ENCODE results near the gene MEOX1. TPM values are rescaled to one million over a fixed set of nuclear protein-coding genes. Genes with fewer than 3 reads are reported as not detected.

MEOX1 gene
- total and polyA plus RNA-seq, 2 of the 4 experiments (the other 2 are of a cell fraction): 0.48 to 0.72 TPM

DNA sequence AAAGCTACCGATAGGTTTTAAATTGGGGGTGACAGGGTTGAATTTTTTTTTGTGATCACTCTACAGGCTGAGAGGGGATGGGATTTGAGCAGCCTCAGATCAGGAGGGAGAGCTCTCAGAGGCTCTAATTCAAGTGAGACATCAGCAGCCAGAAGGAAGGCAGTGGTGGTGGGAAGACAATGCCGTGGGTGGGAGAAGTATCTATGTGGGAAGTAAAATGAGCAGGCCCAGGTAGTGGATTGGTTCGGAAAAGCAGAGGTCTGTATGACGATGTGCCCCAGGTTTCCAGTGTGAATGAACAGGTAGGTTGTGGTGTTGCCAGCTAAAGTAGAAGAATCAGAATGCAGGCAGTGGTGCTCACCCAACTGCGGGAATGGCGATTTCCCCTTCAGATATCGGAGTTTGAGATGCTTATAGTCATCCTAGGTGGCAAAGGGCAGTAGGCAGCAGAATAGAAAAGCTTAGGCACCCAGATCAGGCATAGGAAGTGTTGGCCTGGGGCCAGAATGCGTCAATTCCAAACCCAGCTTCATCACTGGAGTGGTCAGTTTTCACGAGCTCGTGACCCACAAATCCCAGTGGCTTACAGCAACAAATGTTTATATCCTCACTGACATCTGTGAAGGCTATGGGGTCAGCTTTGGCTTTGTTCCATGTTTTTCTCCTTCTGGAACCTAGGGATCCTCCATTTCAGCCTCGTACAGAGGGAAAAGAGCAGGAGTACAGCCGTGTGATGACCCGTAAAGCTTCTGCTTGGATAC, 24.0 kb downstream of the MEOX1 start:
- no peaks in the 10 kb centered on the region for H3K9me3 ChIP-seq (ENCODE audit: control insufficient read depth, insufficient read depth, low read length)
- H2BK120ac ChIP-seq (ENCODE audit: low read depth, low read length): no peak overlapping the region
- no peak overlapping the region for H3K23ac ChIP-seq (ENCODE audit: low read depth, low read length)
- H2BK5ac ChIP-seq (ENCODE audit: low read depth, low read length, poor library complexity, severe bottlenecking): no peak overlapping the region
- H4K5ac ChIP-seq (ENCODE audit: low read depth, low read length): no peak overlapping the region
- POLR2A ChIA-PET (ENCODE audit: unreplicated experiment): no interaction called here
- no peak overlapping the region for H2BK20ac ChIP-seq (ENCODE audit: low read depth, low read length)
- dilution Hi-C loops (cut with HindIII; ENCODE audit: low sequenced_read_pairs, unreplicated experiment) (no loop called here), in situ Hi-C loops (cut with MboI; ENCODE audit: low sequenced_read_pairs) (no loop called here), intact Hi-C loops (cut with micrococcal nuclease) (no loop called here)
- peaks cover 3% of the 10 kb centered on the region; the same call in 1 of the 2 replicates for H3K9me1 ChIP-seq (ENCODE audit: insufficient read depth, low read length)
- no peak for ATAC-seq (ENCODE audit: low read depth)
- CTCF ChIA-PET: interaction anchor here (0.6 kb wide), 1 partner anchor 18 kb away, joined by 3 read pairs; no protein-coding TSS in a partner anchor
- H3K18ac ChIP-seq (ENCODE audit: low read depth, low read length): no peak overlapping the region
- H4K20me1 ChIP-seq (ENCODE audit: insufficient read depth, low read length): no peaks in the 10 kb centered on the region
- no peak overlapping the region for H2AK9ac ChIP-seq (replicated peaks; ENCODE audit: low read depth, low read length, poor library complexity)
- H4K91ac ChIP-seq (ENCODE audit: insufficient read depth, low read depth, low read length): no peak overlapping the region
- H3K56ac ChIP-seq (ENCODE audit: extremely low read depth, insufficient read depth, low read length): no peak overlapping the region
- H3K4me3 ChIP-seq (ENCODE audit: insufficient read depth, low read depth, low read length): no peak overlapping the region
- H3K4me1 ChIP-seq (ENCODE audit: control insufficient read depth, insufficient read depth, low read length): 0 out of 2 replicates have a peak, but pooled peaks cover 2% of the 10 kb centered on the region
- no peak overlapping the region for H3K4me2 ChIP-seq (ENCODE audit: low read depth, low read length)
- no peak overlapping the region for H3K27ac ChIP-seq (ENCODE audit: insufficient read depth, low read length)
- no peak overlapping the region for H2AK5ac ChIP-seq (ENCODE audit: low read depth, low read length)
- no peak overlapping the region for H2BK15ac ChIP-seq (ENCODE audit: low read depth, low read length)
- H3K14ac ChIP-seq (replicated peaks; ENCODE audit: low read depth, low read length): peak overlapping the region; percentile 18; the same call in 1 of the 2 replicates
- BruUV-seq (replicated peaks): no TSS peak
- peaks cover 19% of the 10 kb centered on the region for H3K27me3 ChIP-seq (ENCODE audit: control insufficient read depth, insufficient read depth, low read length)
- H3K79me1 ChIP-seq (ENCODE audit: low read depth in 1 of 2, low read length in 2 of 2): no peaks in the 10 kb centered on the region
- H3K4ac ChIP-seq (ENCODE audit: low read depth, low read length): no peak overlapping the region
- peak; percentile 18 for DNase-seq
- peak overlapping the region; percentile 8 for H2AFZ ChIP-seq (replicated peaks; ENCODE audit: low read length, poor library complexity)
- no peaks in the 10 kb centered on the region for H3K36me3 ChIP-seq (ENCODE audit: control insufficient read depth, insufficient read depth, low read length)
- 79% methylated on average over 4 of the region's 13 CpGs; no CpG with 5 or more reads in 1 of the 2 experiments for WGBS, 2 experiments (ENCODE audit: extremely low coverage in 2 of 2, insufficient read length in 1 of 2)
- H4K8ac ChIP-seq (ENCODE audit: low read depth in 2 of 2, low read length in 2 of 2): no peak overlapping the region
- no peak overlapping the region for H3K9ac ChIP-seq (ENCODE audit: low read depth, low read length)
- no peak for TF ChIP-seq RCOR1 (IDR thresholded peaks at IDR 0.05; ENCODE audit: insufficient replicate concordance, low read length)
- no peak for TF ChIP-seq POLR2A (IDR thresholded peaks at IDR 0.05; ENCODE audit: low read depth, low read length)
- TF ChIP-seq, protein P1, sequence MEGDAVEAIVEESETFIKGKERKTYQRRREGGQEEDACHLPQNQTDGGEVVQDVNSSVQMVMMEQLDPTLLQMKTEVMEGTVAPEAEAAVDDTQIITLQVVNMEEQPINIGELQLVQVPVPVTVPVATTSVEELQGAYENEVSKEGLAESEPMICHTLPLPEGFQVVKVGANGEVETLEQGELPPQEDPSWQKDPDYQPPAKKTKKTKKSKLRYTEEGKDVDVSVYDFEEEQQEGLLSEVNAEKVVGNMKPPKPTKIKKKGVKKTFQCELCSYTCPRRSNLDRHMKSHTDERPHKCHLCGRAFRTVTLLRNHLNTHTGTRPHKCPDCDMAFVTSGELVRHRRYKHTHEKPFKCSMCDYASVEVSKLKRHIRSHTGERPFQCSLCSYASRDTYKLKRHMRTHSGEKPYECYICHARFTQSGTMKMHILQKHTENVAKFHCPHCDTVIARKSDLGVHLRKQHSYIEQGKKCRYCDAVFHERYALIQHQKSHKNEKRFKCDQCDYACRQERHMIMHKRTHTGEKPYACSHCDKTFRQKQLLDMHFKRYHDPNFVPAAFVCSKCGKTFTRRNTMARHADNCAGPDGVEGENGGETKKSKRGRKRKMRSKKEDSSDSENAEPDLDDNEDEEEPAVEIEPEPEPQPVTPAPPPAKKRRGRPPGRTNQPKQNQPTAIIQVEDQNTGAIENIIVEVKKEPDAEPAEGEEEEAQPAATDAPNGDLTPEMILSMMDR (conservative IDR thresholded peaks at IDR 0.05; ENCODE audit: low read depth, low read length): no peak
- TF ChIP-seq MAFK (IDR thresholded peaks at IDR 0.05; ENCODE audit: low read depth, low read length): no peak
- TF ChIP-seq SMC3 (IDR thresholded peaks at IDR 0.05; ENCODE audit: low read depth, low read length): no peak
- TF ChIP-seq MXI1 (IDR thresholded peaks at IDR 0.05; ENCODE audit: borderline replicate concordance, low read depth, low read length): no peak
- TF ChIP-seq RFX5 (IDR thresholded peaks at IDR 0.05; ENCODE audit: low read depth, low read length): no peak
- TF ChIP-seq, protein P2, sequence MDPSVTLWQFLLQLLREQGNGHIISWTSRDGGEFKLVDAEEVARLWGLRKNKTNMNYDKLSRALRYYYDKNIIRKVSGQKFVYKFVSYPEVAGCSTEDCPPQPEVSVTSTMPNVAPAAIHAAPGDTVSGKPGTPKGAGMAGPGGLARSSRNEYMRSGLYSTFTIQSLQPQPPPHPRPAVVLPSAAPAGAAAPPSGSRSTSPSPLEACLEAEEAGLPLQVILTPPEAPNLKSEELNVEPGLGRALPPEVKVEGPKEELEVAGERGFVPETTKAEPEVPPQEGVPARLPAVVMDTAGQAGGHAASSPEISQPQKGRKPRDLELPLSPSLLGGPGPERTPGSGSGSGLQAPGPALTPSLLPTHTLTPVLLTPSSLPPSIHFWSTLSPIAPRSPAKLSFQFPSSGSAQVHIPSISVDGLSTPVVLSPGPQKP (IDR thresholded peaks at IDR 0.05; ENCODE audit: borderline replicate concordance, low read depth, low read length): no peak
- TF ChIP-seq, protein P3, sequence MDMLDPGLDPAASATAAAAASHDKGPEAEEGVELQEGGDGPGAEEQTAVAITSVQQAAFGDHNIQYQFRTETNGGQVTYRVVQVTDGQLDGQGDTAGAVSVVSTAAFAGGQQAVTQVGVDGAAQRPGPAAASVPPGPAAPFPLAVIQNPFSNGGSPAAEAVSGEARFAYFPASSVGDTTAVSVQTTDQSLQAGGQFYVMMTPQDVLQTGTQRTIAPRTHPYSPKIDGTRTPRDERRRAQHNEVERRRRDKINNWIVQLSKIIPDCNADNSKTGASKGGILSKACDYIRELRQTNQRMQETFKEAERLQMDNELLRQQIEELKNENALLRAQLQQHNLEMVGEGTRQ (IDR thresholded peaks at IDR 0.05; ENCODE audit: low read depth, low read length): no peak
- TF ChIP-seq CEBPB (IDR thresholded peaks at IDR 0.05; ENCODE audit: low read depth, low read length): no peak
- TF ChIP-seq MAZ (IDR thresholded peaks at IDR 0.05; ENCODE audit: borderline replicate concordance, low read depth, low read length): no peak
- TF ChIP-seq NFE2L2 (IDR thresholded peaks at IDR 0.05; ENCODE audit: low read depth, low read length): no peak
- TF ChIP-seq RAD21 (IDR thresholded peaks at IDR 0.05; ENCODE audit: low read length): no peak
- TF ChIP-seq FOS (IDR thresholded peaks at IDR 0.05; ENCODE audit: low read depth, low read length): no peak
- no peak for TF ChIP-seq CHD1 (IDR thresholded peaks at IDR 0.05; ENCODE audit: low read depth, low read length)

Data from IMR-90 (cell line).